GM21381 (cell line): Measurements from ENCODE around the gene SLPI.

ENCODE experiments used
- ATAC-seq: cut with Tn5 transposase; IDR thresholded peaks from one replicate; pipeline ENCODE4 v1.9.1; 2021; ENCODE audit warnings: mild to moderate bottlenecking, moderate library complexity; ENCODE audit not compliant: unreplicated experiment

The SLPI gene

DNA sequence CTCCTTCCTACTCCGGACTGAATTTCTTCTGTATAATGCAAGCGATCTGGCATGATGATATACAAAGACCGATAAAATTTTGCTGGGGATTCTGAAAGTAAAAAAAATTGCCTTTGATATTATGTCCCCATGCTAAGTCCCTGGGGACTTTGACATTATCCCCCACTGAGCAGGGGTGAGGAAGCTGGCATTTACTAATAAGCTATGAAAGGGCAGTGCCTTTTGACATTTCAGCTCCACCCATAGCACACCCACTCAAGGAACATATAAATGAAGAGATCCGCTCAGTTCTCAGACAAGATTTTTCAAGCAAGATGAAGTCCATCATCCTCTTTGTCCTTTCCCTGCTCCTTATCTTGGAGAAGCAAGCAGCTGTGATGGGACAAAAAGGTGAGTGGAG, 33.3 kb downstream of the SLPI start, which contains the start of gene SEMG2:
Gene SEMG2, plus strand, starts transcription at position 298 of the 400 bp plus-strand sequence. Its CDS starts 17 bp downstream, at position 315.
- no peak for ATAC-seq

DNA sequence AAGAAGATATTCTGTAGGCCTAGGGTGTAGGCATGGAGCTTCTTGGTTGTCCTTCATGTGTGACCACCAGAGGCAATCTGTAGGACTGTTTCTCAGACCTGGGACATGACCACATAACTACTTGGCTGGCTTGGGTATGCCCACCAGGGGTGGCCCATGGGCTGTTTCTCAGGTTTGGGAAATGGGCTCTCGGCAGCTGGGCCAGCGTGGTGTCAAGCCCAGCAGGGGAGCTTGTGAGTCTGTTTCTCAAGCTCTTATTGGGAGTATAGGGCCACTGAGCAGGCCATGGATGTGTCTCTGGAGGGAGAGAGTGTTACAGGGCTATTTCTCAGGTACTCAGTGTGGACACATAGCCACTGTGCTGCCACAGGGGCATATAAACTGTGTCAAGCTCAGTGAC, 35.7 kb downstream of the SLPI start:
- no peak for ATAC-seq

DNA sequence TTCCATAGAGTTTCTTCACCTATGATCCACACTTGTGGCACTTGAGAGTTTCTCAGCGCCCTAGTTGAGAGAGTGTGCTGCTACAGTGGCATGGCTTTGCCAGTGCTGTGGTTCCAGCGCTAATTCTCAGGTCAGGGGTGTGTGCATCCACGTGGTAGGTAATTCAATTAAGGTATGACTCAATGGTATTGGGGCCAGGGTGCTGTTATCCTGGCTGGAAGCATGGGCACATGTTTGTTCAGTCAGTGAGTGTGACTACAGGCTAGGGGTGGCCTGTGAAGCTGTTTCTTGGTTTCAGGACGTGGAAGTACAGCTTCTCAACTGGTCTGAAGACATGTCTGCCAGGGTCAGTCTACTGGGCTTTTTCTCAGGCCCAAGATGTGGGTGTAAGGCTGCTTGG, 36.2 kb downstream of the SLPI start:
- ATAC-seq = no peak

DNA sequence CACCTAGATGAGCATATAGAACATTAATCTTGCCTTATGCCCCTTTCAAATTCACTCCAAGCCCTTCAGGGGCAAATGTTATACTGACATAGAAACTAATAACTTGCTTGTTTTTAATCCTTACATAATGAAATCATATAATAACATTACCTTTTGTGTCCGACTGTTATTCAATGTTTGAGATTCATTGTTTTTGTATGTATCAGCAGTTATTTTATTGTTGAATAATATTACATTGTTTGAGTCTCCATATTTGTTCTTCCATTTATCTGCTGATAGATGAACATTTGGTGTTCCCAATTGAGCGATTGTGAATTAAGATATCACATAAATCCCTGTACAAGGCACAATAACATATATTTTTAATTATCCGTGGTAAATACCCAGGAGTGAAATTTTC, 41.5 kb downstream of the SLPI start:
- no peak for ATAC-seq

DNA sequence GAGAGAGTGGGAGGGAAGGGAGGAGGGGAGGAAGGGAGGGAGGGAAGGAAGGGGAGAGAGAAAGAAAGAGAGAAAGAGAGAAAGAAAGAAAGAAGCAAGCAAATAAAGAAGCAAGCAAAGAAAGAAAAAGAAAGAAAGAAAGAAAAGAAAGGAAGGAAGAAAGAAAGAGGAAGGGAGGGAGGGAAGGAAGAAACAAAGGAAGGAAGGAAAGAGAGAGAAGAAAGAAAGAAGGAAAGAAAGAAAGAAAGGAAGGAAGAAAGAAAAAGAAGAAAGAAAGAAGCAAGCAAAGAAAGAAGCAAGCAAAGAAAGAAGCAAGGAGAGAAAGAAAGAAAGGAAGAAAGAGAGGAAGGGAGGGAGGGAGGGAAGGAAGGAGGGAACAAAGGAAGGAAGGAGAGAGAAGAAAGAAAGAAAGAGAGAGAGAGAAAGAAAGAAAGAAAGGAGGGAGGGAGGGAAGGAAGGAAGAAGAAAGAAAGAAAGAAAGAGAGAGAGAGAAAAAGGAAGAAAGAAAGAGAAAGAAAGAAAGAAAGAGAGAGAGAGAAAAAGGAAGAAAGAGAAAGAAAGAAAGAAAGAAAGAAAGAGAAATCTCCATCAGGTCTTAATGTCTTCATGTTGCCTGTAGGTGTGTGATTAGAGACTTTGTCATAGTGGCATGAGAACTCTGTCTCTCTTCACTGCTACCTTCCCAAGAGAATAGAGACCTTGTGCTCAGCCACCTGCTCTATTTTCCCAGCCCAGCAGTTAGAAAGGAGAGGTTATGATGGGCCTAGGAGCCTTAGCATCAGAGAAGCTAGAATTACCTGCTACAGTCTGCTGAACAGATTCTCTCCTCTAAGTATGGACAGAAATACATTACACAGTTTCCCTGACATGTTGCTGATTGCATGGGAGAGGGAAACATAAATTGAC, 42.5 kb downstream of the SLPI start:
- ATAC-seq = no peak

DNA sequence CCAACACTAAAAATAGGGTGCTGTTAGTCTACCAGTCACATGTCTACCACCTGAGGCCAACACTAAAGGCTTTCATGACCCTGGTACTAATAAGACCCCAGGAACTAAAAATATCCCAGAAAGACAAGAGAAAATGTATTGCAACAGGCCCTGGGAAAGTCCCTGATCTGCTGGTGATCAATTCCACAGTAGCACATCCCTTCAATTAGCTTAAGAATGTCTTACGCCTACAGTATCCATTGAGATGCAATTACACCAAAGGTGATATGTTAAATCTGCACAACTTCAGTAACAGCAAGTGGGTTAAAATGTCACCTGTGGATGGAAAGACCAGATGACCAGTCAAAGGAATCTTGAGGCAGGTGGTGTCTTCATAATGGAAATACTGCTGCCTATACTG, 44.4 kb downstream of the SLPI start:
- no peak for ATAC-seq

DNA sequence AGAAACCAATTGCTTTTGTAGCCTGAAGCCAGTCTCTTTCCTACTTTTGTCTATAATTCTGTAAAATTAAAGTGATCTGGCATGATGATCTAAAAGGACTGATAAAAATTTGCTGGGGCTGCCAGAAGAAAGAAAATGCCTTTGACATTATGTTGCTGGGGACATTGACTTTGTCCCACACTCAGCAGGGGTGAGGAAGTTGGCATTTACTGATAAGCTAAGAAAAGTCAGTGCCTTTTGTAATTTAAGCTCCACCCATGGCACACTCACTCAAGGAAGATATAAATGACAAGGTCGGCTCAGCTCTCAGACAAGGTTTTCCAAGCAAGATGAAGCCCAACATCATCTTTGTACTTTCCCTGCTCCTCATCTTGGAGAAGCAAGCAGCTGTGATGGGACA, 47.6 kb downstream of the SLPI start, which contains the start of gene SEMG1:
Gene SEMG1, plus strand, starts transcription at position 309 of the 400 bp plus-strand sequence. Its CDS starts 21 bp downstream, at position 330.
- ATAC-seq = no peak
